ENCODE data around the gene C19orf12. TPM values are rescaled to one million over a fixed set of nuclear protein-coding genes. Genes with fewer than 3 reads are reported as not detected.
"Not testable (repeated sequence)": the region's sequence is repeated elsewhere in the genome, so short reads cannot be mapped to it uniquely, and the experiment has no call there.

The C19orf12 gene
- total RNA-seq, 2 donors from 2014 or later, result 16.2 to 19.3 TPM

DNA sequence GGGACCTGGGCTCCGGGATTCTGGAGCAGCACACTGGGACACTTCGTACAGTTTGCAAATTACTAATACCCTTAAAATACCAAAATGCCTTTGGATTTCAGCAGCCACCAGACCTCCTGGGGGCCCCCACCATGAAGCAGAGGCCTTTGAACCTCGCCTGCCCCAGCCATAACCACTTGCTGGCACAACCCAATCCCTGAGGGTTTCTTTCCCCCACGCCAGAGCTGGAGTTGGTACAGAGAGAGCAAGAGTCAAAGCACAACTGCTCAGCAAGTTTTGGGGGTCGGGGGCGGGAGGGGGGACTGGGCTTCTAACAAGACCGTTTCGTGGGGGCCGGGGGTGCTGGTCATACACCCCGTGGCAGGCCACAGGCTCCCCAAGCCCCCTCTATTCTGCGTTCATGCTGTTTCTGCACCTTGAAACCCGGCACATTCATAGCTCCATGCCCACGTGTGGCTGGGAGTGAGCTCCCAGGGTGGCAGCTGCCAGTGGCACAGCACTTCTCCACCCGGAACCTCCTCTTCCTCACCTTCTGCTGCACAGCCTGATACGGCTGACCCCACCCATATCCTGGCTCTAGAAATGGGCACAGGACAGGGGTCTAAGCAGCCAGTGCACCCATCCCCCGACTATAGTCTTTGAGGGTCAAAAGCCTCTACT, 32.7 kb downstream of the C19orf12 start:
- intact Hi-C loops (cut with DNase I, micrococcal nuclease), result no loop called here
- ATAC-seq, result no peak
- DNase-seq, result no peak

DNA sequence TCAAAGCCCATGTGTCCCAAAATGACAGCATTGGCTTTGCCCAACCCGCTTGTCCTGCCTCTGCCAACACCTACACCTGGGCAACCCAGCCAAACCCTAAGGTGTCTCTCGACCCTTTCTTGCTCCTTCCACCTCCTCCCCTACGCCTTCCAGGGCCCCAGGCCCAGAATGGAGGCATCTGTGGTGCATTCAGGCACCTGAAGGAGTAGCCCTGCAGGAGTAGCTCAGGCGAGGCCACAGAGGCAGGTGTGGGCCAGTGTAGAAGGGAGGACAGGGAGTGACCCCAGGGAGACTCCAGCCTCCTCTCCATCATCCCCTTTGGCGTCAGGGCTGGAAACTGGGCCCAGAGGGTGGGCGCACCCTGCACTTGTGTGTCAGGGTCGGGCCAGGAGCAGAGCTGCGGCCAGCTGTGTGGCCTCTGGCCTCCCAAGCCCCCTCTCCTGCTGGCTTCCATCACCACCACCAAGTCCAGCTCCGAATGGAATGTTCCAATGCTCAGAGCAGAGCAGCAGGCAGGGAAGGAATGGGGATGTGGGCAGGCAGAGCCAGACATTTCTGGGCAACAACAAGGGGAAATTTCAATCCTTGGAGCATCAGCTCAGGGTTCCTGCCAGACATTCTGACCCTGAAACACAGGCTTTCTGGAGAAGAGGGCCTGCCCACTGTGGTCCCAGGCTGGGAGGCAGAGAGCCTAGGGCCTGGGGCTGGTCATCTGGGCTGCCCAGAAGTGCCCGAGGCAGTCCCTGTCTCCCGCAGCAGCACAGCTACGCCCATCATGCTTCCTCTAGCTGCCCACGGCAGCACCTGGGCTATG, 33.4 kb downstream of the C19orf12 start:
- ATAC-seq (no peak), DNase-seq (no peak)
- intact Hi-C loops (cut with DNase I, micrococcal nuclease), result no loop called here

DNA sequence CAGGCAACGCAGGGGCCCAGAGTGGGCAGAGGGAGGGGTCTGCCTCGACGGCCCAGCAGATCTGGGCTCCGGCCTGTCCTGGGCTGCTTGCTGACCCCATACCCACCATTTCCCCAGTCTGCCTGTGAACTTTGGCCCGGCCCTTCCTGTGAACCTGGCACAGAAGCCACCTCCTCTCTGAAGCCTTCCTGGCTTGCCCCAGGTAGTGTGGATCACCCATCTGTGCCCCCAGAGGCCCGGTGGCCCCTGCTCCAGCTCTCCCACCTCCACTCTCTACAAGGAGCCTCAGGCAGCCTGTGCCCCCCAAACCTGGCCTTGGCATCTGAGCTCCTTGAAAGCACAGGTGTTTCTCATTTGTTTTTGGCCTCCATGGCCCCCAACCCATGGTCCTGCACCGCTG, 34.1 kb downstream of the C19orf12 start:
- ATAC-seq (no peak), DNase-seq (no peak)
- intact Hi-C loops (cut with DNase I, micrococcal nuclease), result no loop called here

DNA sequence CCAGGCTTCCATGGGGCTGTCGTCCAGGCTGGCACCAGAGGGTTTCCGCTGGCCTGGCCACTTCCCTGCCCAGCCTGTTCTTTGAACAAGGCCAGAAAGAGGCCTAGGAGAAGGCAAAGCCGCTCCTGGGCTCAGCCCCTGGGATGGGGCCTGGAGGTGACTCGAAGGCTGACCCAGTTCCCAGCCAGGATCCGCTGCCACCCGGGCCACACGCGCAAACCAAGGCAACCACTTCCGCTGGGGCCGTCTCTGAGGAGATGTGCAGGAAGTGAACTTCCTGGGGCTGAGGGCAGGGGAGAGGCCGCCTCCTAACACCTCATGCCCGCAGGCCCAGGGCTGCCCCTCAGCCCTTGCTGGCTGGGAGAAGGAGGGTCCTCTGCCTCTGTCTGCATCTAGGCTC, 34.6 kb downstream of the C19orf12 start:
- ATAC-seq, result peak; percentile 37

DNA sequence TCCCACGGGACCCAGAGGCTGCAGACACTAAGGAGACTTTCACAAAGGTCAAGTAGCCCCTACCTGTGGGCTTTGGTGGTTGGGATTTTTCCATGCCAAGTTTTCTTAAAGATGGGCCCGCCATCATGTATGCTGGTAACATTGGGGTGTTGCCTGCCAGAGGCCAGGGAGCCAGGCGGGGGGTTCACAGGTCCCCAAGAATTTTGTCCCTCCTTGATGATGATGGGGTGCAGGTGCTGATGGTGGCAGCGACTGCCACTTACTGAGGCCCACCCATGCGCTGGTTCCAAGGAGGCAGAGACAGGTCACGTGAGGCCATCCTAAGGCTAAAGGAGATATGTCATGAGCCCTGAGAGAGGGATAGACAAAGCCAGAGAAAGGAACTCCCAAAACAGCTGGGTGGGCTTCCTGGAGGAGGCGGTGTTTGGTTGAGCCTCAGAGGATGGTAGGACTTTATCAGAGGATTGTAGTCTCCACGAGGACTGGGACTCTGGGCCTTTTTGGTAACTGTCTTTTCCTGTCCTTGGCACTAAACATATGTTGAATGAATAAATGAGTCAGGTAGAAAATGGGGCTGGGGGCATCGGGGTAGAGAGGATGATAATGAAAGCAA, 35.4 kb downstream of the C19orf12 start:
- DNase-seq (no peak), ATAC-seq (no peak)
- intact Hi-C loops (cut with DNase I, micrococcal nuclease), result no loop called here

More for the DNA sequence above, 34.6 kb downstream of the C19orf12 start:
- DNase-seq, result peak; percentile 52 to 68
- intact Hi-C loops (cut with DNase I, micrococcal nuclease), result no loop called here

DNA sequence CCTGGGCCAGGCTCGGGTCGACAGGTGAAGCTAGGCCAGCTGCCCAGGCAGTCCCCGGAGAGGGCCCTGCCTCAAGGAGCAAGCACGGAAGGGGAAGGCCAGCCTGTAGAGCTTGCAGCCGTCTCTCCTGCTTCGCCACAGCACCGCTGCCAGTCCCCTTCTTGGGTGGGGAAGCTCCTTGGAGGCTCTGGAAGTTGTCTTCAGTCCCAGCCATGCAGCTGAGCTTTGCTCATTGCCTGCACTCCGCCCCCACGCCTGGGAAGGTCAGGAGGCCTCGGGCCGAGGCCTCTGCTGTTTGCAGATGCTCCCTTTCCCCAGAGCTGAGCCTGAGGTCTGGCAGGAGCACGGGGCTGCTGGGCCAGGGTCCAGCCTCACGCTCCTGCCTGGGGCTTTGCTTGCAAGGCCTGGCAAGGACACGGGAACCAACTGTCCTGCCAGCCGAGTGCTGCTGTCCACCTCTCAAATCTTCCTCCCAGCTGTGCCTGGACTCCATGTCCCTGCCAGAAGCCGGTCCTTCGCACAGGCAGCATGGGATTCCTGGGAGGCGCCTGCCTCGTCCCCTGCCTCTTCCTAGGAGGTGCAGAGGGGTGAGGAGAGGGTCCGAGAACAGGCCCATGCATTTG, 36.5 kb downstream of the C19orf12 start:
- no peak for DNase-seq
- ATAC-seq, result no peak
- intact Hi-C loops (cut with DNase I, micrococcal nuclease), result no loop called here

DNA sequence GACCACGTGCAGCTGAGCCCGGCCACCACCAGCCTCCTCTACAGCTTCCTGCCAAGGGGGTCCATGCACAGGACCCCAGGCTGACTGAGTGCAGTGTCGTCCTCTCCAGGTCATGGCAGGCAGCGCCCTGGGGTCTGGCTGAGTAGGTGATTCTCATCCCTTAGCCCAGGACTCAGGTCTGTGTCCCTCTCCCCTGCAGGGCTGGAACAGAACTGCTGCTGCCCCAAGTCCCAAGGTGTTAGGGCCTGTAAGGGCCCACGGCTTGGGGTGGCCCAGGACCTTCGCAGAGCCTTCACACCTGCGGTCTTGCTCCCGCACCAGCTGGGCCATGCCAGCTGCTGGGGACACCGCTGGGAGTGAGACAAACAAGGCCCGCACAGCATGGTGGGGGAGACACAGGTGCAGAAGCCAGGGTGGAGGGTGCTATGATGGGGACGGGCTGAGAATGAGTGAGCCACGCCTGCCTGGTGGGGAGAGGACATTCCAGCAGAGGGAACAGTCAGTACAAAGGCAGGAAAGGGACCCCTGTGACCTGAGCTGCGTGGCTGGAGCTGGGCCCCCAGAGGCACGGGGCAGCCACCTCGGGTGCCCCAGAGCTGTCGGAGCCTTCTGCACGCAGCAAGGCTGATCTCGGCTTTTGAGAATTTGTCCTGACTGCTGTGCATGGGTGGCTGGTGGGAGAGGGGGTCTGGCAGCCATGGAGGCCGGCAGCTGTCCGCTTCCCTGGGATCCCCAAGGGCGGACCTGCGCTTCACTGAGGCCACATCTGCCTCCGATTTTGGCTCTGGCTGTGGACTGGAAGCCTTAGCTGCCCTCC, 37.9 kb downstream of the C19orf12 start:
- intact Hi-C loops (cut with DNase I, micrococcal nuclease), result no loop called here
- ATAC-seq (no peak), DNase-seq (no peak)

DNA sequence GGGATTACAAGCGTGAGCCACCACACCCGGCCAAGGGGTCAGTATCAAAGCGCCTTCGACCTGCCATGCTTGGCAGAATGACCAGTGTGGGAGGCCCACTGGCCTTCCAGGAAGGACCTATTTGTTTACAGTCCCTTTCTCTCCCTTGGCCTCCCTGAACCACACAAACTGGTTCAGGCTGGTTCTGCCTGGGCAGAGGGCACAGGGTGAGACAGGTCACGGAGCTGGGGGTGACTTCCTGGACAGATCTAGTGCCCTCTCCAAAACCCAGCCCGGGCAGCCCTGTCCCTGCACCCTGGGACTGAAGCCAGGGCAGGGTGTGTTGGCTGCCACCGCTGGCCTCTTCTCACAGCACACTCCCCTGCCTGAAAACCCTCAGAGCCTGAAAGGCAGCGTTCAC, 38.5 kb downstream of the C19orf12 start:
- DNase-seq, result no peak
- intact Hi-C loops (cut with DNase I, micrococcal nuclease), result no loop called here

DNA sequence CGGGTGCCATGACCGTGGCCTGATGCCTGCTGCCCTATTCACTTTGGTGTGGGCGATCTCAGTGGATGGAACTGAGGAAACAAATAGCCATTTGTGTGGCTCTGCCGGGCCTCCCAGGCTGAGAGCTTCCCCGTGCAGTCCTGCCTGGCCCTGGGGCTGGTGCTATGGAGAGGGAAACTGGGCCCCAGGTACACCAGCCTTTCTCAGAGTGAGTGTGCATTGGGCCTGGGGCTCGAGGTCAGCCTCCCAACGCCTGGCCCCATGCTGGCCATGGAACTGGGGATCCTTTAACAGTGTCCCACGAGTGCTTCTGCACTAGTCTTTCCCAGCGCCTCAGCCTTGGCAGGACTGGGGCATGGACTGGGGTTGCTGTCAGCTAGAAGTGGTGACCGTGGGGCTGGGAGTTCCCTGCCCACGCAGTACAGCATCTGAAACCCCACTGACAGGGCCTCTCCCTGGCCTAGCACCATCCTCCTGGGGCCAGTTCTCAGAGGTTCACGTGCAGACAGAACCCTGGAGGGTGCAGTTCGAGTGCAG, 39.3 kb downstream of the C19orf12 start:
- intact Hi-C loops (cut with DNase I, micrococcal nuclease), result no loop called here
- ATAC-seq, result no peak
- DNase-seq, result no peak

More for the DNA sequence above, 38.5 kb downstream of the C19orf12 start:
- ATAC-seq, result peak; percentile 73

DNA sequence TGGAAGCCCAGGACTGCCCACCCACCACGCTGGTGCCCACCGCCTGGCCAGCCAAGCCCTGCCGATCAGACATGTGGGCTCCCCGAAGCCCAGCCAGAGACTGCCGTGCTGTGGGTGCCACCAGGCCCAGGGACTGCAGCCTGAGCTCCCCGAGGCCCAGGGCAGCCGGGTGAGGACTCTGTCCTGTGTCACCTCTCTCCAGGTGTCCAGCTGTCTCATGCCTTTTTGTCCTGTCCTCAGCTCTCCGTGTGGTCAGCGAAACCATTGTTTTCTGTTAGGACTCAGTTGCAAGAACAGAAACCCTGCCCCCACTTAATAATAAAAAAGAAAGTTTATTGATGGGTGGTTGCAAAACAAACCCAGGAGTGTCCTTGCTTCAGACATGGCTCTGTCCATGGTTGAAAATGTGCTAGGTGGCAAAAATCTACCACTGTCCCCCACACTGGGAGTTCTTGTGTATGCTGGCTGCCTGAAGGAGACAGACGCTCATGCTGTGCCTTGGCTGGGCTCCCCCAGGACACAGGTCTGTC, 39.9 kb downstream of the C19orf12 start:
- intact Hi-C loops (cut with DNase I, micrococcal nuclease), result no loop called here
- ATAC-seq, result no peak
- no peak for DNase-seq

DNA sequence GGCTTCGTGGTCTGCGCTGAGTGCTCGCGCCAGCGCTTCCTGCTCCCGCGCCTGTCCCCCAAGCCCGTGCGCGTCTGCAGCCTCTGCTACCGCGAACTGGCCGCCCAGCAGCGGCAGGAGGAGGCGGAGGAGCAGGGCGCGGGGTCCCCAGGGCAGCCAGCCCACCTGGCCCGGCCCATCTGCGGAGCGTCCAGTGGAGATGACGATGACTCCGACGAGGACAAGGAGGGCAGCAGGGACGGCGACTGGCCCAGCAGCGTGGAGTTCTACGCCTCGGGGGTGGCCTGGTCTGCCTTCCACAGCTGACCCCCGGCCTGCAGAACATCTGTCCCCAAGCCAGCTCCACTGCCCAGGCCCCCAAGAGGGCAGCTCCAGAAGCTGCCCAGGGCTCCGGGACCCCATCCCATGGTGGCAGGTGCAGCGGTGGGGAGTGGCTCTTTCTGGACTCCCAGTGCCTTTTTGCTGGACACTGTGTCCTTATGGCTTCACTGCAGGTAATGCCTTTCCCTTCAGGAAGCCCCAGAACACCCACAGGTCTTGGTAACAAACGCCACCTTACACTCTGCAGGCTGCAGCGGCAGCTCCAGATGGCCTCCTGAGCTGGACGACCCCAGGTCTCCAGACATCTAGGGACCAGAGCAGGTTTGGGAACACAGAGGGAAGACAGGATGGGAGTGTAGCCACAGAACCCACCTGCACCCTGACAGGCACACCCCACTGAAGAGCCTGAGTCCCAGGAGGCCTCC, 40.5 kb downstream of the C19orf12 start:
- intact Hi-C loops (cut with DNase I, micrococcal nuclease), result no loop called here
- ATAC-seq (no peak), DNase-seq (no peak)

DNA sequence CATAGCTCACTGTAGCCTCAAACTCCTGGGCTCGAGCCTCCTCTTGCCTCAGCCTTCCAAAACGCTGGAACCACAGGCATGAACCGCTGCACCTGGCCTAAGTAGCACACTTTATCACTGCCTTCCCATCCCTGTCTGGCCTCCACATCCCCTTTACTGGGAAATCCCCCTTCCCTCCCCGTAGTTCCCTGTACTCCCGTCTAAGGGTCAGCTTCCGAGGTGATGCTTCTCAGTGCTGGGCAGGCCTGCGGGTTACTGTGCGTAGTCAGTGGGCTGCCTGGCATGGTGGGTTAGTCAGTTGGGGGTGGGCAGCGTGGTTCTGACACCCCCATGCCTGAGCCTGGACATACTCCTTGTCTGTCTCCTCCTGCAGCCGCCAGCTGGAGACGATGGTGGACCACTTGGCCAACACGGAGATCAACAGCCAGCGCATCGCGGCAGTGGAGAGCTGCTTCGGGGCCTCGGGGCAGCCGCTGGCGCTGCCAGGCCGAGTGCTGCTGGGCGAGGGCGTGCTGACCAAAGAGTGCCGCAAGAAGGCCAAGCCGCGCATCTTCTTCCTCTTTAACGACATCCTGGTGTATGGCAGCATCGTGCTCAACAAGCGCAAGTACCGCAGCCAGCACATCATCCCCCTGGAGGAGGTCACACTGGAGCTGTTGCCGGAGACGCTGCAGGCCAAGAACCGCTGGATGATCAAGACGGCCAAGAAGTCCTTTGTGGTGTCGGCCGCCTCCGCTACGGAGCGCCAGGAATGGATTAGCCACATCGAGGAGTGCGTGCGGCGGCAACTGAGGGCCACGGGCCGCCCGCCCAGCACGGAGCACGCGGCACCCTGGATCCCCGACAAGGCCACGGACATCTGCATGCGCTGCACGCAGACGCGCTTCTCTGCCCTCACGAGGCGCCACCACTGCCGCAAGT, 41.4 kb downstream of the C19orf12 start:
- no peak for ATAC-seq
- DNase-seq, result no peak
- intact Hi-C loops (cut with DNase I, micrococcal nuclease), result no loop called here

DNA sequence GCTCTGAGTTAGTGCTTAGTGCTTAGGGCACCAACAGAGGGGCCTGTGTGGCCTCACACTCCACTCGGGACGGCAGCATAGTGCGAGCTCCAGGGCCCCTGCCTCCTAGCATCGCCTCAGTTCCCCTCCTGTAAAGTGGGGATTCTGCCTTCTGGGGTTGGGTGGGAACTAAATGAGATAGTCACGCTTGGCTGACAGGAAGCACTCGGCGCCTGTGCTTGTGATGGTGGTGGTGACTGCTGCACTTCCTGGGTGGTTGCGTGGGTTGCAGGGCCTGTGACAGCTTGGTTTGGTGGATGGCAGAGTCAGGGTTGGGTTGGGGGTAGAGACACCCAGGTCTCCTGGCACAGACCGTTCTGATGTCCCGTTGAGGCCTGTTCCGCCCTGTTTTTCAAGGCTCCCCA, 42.1 kb downstream of the C19orf12 start:
- no peak for DNase-seq
- ATAC-seq, result peak; percentile 14
- intact Hi-C loops (cut with DNase I, micrococcal nuclease), result no loop called here

DNA sequence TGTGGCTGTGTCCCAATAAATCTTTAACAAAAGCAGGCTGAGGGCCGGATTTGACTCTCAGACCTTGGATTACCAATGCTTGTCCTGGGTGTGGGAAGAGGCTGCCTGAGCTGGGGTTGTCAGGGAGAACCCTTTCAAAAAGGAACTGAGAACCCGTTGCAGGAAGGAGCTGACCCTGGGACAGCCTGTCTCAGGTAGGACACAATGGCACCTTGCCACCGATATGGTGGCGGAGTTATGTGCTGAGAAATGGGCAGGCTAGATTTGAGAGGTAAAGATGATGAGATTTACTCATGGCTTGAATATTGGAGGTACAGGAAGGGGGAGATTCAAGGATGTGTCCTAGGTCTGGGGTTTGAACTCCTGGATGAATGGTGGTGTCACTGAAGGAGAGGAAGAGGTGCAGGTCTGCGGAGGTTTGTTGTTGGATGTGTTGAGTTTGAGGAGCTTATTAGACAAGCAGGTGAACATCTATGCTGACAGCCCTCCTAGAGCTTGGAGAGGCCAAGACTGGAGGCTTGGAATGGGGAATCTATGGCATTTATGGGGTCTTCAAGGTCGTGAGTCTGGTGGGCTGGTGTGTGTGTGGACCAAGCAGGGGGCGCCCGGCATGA, 42.6 kb downstream of the C19orf12 start:
- ATAC-seq (no peak), DNase-seq (no peak)
- intact Hi-C loops (cut with DNase I, micrococcal nuclease), result no loop called here

DNA sequence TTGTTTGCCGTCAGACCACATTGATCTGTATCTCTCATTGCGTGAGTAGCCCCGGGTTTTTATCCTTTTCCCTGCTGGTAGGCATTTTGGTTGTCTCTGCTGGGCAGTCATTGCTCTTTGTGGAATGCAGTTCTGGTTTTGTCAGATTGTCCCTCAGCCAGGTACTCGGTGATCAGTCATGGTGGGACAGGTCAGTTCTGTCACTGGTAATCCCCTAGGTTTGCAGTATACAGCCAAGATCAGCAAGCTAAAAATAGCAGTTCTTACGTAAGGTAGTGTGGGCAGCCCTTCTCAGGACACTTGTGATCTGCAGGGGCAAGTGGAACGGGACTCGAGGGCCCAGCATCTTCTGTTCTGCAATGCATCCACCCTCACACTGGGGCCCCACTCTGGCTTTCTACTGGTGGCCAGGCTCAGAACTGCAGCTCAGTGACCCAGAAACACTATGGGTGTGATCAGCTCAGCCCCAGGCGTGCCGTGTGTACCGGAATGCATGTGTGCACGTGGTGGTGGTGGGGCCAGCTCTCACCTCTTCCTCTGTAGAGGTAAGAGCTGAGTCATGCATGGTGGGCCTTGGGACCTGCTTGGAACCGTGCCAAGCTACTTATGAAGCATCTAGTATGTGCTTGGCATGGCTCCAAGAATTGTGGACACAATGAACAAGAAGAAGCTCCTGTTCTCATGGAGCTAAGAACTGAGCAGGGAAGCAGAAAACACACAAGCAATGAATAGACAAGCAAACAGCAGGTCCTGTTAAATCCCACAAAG, 43.5 kb downstream of the C19orf12 start:
- DNase-seq (peak in 1 of 2 donors; percentile 59), ATAC-seq (peak; percentile 30)
- intact Hi-C loops (cut with DNase I, micrococcal nuclease), result no loop called here

DNA sequence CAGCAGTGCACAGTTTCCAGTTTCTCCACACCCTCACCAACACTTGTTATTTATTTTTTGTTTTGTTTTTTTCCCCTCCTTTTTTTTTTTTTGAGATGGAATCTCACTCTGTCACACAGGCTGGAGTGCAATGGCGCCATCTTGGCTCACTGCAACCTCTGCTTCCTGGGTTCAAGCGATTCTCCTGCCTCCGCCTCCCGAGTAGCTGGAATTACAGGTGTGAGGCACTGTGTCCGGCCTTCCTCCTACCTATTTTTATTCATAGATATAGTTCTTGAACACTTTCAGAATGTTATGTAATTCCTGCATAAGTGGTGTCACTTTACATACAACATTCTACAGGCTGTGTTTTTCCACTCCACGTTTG, 44.1 kb downstream of the C19orf12 start:
- intact Hi-C loops (cut with DNase I, micrococcal nuclease); ATAC-seq; DNase-seq: not testable (repeated sequence)
